AG09319 (cell line): ENCODE data around the gene IFITM5.

ENCODE experiments used
- DNase-seq: peaks from one replicate; pipeline ENCODE4 v3.0.0-alpha.2; 2010; ENCODE audit warnings: low read depth; ENCODE audit errors: extremely low read depth
- CTCF ChIP-seq: IDR thresholded peaks from 2 replicates; pipeline ENCODE4 v1.5.1; 2011; ENCODE audit warnings: low read depth, mild to moderate bottlenecking, inconsistent platforms, low read length, moderate library complexity

The IFITM5 gene

GRCh38 chr11:296171-297050 lies 2.9 kb downstream of the IFITM5 start:
- no peak for DNase-seq

GRCh38 chr11:295351-296170 lies 3.8 kb downstream of the IFITM5 start:
- no peak for DNase-seq
- TF ChIP-seq CTCF = no peak

More at GRCh38 chr11:296171-297050, 2.9 kb downstream of the IFITM5 start:
- no peak for TF ChIP-seq CTCF

- DNase-seq = no peak
- TF ChIP-seq CTCF = no peak
These were observed 4.5 kb downstream of the IFITM5 start for GRCh38 chr11:294780-295179.

GRCh38 chr11:293852-294661 lies 5.3 kb downstream of the IFITM5 start:
- TF ChIP-seq CTCF = no peak
- no peak for DNase-seq

GRCh38 chr11:293271-293851 lies 6.0 kb downstream of the IFITM5 start:
- no peak for DNase-seq
- no peak for TF ChIP-seq CTCF

GRCh38 chr11:292211-293121 lies 6.9 kb downstream of the IFITM5 start:
- TF ChIP-seq CTCF = no peak
- no peak for DNase-seq
